ENCODE results near the gene TAPT1. TPM values are rescaled to one million over a fixed set of nuclear protein-coding genes. Genes with fewer than 3 reads are reported as not detected.

Gene TAPT1
- total and polyA plus RNA-seq, 3 donors from 2014 or later: 38.4 to 117 (median 46.1) TPM

- WGBS, 2 donors: 49 to 52% methylated on average over 2 of the region's 2 CpGs
- H3K4me1 ChIP-seq: peaks cover 24% of the 10 kb centered on the region
- no peak for TF ChIP-seq CTCF (IDR thresholded peaks at IDR 0.05)
- no peak overlapping the region for H3K4me3 ChIP-seq
- H3K36me3 ChIP-seq (ENCODE audit: low read depth, missing control alignments): no peaks in the 10 kb centered on the region
- H3K27me3 ChIP-seq: no peaks in the 10 kb centered on the region
- intact Hi-C loops (cut with DNase I; ENCODE audit: low total_unique reads): no loop called here
- DNase-seq: peak; percentile 15
- no peaks in the 10 kb centered on the region for H3K9me3 ChIP-seq
- H3K27ac ChIP-seq: peak overlapping the region in 1 of 2 donors; percentile 21
Measured at GRCh38 chr4:16230308-16230707, 4.0 kb upstream of the TAPT1 start.

- no peak overlapping the region for H3K27ac ChIP-seq
- no peak for DNase-seq
- H3K4me1 ChIP-seq: peaks cover 26% of the 10 kb centered on the region
- intact Hi-C loops (cut with DNase I; ENCODE audit: low total_unique reads): no loop called here
- H3K9me3 ChIP-seq: no peaks in the 10 kb centered on the region
- H3K36me3 ChIP-seq (ENCODE audit: low read depth, missing control alignments): no peaks in the 10 kb centered on the region
- H3K27me3 ChIP-seq: no peaks in the 10 kb centered on the region
- TF ChIP-seq CTCF (IDR thresholded peaks at IDR 0.05) (no peak), POLR2A (IDR thresholded peaks at IDR 0.05) (no peak)
- H3K4me3 ChIP-seq: no peak overlapping the region
- 84 to 94% methylated on average over 2 of the region's 2 CpGs for WGBS, 2 donors
Measured at GRCh38 chr4:16229604-16230003, 3.3 kb upstream of the TAPT1 start.

- H3K9me3 ChIP-seq: no peaks in the 10 kb centered on the region
- peak; percentile 71 for DNase-seq
Measured at GRCh38 chr4:16227462-16227868, 1.2 kb upstream of the TAPT1 start.

GRCh38 chr4:16226816-16227461 lies 668 bp upstream of the TAPT1 start:
- peak; percentile 73 for DNase-seq
- 0% methylated on average over 20 to 37 of the region's 57 CpGs for WGBS, 2 donors
- intact Hi-C loops (cut with DNase I; ENCODE audit: low total_unique reads): no loop called here
- Histone ChIP-seq H3K36me3 (ENCODE audit: low read depth, missing control alignments) (no peaks in the 10 kb centered on the region), H3K9me3 (no peaks in the 10 kb centered on the region), H3K27me3 (no peaks in the 10 kb centered on the region), H3K27ac (peak overlapping the region; percentile 97 to 99), H3K4me1 (peaks cover 34% of the 10 kb centered on the region), H3K4me3 (peak overlapping the region; percentile 89 to 91)
- no peak for TF ChIP-seq CTCF (IDR thresholded peaks at IDR 0.05)
- no peak for TF ChIP-seq POLR2A (IDR thresholded peaks at IDR 0.05)

More at GRCh38 chr4:16227462-16227868, 1.2 kb upstream of the TAPT1 start:
- Histone ChIP-seq H3K27me3 (no peaks in the 10 kb centered on the region), H3K27ac (peak overlapping the region; percentile 97 to 99), H3K4me1 (peaks cover 37% of the 10 kb centered on the region), H3K4me3 (peak overlapping the region; percentile 89 to 91), H3K36me3 (ENCODE audit: low read depth, missing control alignments) (no peaks in the 10 kb centered on the region)
- no peak for TF ChIP-seq CTCF (IDR thresholded peaks at IDR 0.05)
- no peak for TF ChIP-seq POLR2A (IDR thresholded peaks at IDR 0.05)
- intact Hi-C loops (cut with DNase I; ENCODE audit: low total_unique reads): no loop called here
- 1% methylated on average over 20 of the region's 20 CpGs for WGBS, 2 donors

Measured in testis (tissue), 3 donors.